Epidermal melanocyte (primary cell): ENCODE data around the gene ELF2.
"Not testable (repeated sequence)": the region's sequence is repeated elsewhere in the genome, so short reads cannot be mapped to it uniquely, and the experiment has no call there.

ENCODE experiments used
- DNase-seq: peaks from one replicate; pipeline ENCODE4 v3.0.0; 2011; ENCODE audit warnings: low spot score; ENCODE audit not compliant: insufficient read length

The ELF2 gene

DNA sequence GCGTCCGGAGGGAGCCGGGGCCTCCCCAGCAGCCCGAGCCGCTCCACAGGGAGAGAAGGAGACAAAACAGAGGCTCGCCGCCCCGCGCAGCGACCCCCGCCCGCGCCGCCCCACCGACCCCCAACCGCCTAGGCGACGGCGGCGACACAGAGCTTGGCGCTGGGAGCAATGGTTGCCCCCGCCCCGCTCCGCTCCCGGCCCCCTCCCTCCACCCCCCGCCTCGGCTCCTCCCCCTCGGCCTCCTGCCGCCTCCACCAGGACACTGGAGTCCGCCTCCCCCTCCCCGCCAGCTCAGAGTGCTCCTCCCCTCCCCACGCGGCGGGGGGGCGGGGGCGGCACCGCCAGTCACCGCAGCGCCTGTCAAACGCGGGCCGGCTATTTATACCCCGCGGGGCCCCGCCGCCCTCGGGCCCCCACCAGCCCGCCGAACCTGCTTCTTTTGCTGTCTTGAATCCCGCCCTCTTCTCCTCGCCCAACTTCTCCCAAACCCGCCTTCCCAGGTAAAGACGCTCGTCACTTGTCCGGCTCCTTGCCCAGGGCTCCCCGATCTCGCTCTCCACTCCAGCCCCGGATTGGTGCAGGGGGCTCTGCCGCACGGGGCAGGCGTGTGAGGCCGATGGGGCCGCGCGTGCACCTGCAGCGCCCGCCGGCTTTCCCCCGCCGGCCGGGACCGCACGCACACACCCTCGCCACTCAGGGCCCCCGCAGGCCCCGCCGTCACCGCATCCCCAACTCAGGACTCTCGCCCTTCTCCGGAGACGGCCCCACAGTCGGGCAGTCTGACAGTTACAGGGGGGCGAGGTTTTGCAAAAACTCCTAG is at the start of gene ELF2:
Gene ELF2, minus strand, starts transcription at position 170 of the 820 bp plus-strand sequence. CDS start 39,517 bp downstream, outside the sequence.
- peak; percentile 74 for DNase-seq

DNA sequence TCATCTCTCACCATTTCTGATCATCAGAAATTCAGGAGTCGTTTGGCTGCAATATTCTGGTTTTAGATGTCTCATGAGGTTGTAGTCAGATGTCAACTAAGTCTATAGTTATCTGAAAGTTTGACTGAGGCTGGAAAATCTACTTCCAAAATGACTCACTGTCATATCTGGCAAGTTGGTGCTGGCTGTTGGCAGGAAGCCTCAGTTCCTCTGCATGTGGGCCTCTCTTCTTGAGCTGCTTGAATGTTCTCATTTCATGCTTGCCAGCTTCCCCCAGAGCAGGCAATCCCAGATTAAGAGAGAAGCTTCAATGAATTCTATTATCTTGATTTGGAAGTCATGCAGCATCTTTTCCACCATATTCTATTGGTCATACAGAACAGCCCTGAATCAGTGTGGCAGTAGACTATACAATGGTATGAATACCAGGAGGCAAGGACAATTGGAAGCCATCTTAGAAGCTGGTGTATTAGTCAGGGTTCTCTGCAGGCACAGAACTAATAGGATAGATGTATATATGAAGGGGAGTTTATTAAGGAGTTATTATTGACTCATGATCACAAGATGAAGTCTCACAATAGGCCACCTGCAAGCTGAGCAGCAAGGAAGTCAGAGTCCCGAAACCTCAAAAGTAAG is 46.8 kb upstream of the ELF2 start:
- no peak for DNase-seq

DNA sequence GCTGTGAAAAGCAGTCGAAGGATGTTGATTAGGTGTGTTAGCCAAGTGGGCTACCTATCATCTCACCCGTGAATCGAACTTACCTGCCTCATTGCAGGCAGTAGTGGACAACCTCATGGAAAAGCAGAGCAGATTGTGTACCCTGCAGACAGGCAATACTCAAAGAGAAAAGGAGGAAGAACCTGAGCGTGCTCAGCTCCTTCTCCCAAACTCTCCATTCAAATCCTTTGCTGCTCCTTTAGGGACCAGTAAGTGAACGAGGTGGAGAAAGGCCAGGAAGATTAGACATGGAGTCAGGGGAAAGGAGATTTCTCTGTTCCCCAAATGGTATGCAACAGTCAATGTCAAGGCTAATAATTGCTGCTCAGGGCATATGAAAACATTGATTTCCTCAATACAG is 45.2 kb upstream of the ELF2 start:
- no peak for DNase-seq

DNA sequence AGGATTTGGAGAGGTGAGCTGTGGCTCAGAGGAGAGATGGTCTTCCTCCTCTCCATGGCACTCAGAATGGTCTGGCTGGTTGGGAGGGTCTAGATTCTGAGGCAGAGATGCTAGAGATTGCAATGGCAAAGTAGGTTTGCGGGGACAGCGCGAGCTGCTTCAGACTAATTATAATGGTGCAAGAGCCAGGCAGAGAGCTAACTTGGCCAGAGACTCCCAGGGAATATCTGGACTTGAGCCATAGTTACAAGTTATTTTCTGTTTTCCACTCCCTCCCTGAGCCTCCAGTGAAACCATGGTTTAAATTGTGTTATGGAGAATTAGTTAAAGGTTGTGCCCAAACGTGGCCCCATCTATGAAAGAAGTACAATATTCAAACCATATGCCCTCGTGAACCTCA is 44.7 kb upstream of the ELF2 start:
- no peak for DNase-seq

DNA sequence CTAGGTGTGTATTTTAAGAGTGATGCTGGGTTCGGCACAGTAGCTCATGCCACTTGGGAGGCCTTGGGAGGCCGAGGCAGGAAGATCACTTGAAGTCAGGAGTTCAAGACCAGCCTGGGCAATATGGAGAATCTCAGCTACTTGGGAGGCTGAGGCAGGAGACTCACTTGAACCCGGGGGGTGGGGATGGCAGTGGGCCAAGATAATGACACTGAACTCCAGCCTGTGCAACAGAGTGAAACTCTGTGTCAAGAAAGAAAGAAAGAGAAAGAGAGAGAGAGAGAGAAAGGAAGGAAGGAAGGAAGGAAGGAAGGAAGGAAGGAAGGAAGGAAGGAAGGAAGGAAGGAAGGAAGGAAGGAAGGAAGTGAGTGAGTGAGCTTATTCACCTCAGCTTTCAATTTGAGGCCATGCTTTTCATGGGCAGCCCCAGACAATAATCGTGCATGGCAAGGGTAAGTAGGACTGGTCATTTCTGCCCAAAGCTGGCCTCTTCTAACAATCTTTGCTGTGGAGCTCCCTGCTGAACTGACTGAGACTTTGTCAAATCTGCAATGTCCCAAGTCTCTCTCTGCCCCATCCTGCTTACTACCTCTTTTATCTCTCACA is 42.5 kb upstream of the ELF2 start:
- DNase-seq: no peak

DNA sequence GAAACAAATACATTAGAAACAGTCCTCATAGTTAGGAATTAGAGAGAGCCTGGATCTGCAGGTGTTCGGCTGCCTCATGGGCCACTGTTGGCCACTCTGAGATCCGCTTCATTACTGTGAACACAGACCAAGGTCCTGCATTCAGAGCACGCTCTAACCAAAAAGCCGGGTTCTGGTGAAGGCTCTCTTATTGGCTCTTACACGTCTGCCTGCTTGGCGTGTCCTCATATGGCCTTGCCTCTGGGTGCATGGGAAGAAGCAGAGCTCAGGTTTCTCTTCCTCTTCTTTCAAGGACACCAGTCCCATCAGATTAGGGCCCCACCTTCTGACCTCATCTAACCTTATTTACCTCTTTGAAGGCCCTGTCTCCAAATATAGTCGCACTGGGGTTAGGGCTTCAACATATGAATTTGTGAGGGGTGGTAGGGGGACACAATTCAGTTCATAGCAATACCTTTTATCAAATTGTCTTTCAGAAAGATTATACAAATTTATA is 37.1 kb upstream of the ELF2 start:
- DNase-seq: no peak

DNA sequence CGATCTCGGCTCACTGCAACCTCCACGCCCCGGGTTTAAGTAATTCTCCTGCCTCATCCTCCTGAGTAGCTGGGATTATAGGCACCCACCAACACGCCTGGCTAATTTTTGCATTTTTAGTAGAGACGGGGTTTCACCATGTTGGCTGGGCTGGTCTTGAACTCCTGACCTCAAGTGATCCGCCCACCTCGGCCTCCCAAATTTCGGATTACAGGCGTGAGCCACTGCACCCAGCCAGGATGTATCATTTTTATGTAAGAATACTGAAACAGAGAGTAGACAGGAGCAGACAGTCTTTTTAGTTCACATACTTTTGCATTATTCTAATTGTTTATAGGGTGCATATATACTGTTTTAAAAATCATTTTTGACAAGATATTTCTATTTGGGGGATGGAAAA is 36.6 kb upstream of the ELF2 start:
- not testable (repeated sequence) for DNase-seq

DNA sequence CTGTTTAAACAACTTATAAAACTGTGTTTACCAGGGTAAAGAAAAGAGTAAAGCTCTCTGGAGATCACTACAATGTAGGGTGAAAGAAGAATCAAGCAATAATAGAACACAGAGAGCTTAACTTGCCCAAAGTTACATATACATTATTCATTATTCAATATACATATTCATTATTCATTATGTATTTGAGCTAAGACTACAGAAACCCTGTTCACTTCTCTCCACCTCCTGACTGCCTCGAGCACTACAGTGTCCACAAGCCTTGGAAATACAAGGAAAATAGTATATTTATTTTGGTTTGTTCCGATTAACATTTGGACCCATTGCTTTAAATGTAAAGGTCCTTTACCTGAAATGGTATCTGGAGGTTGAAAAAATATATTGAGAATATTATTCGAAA is 35.9 kb upstream of the ELF2 start:
- no peak for DNase-seq

DNA sequence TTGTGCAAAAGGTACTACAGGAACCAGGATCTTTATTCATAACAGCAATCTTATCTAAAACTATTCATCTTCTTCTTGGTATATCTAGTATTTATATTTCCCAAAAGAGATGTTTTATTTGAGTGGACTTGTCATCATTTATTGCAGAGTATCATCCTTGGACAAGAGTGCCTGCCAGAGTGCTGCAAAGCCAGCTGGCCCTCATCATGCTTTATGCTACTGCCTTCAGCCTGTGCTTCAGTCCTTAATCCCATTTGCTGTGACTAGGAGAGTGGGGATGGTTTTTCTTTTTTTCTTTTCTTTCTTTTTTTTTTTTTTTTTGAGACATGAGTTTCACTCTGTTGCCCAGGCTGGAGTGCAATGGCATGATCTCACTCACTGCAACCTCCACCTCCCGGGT is 33.5 kb upstream of the ELF2 start:
- DNase-seq: no peak

DNA sequence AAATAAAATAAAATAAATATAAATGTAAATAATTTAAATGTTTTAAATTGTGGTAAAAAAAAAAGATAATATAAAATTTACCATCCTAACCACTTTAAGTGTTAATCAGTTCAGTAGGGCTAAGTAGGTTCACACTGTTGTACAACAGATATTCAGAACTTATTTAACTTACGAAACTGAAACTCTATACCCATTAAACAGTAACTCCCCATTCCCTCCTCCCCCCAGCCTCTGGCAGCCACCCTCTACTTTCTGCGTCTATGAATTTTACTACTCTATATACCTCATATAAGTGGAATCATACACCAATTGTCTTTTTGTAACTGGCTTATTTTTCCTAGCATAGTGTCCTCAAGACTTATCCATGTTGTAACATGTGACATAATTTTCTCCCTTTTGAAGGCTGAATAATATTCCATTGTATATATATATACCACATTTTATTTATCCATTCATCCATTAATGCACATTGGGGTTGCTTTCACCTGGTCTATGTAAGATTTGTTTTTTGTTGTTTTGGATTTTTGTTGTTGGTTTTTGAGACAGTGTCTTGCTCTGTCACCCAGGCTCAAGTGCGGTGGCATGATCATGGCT is 32.5 kb upstream of the ELF2 start:
- no peak for DNase-seq

DNA sequence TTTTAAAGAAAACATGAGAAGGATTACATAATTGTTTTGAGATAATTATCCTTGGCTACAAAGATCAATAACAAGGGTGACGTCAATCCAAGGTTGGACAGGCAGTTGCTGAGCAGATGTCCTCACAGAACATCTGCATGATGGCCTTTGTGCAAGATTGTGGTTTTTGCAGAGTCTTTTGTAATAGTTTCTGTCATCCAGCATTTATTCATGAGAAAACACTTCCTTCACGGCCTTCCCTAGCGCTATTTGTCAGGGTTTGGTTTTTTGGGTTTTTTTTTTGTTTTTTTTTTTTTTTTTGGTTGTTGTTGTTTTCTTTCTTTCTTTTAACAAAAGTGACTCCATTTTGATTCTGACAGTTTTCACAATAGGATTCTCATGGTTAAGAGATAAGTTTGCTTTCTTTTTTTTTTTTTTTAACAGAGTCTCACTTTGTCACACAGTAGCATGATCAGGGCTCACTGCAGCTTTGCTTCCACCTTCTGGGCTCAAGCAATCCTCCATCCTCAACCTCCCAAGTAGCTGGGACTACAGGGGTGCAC is 31.5 kb upstream of the ELF2 start:
- no peak for DNase-seq

DNA sequence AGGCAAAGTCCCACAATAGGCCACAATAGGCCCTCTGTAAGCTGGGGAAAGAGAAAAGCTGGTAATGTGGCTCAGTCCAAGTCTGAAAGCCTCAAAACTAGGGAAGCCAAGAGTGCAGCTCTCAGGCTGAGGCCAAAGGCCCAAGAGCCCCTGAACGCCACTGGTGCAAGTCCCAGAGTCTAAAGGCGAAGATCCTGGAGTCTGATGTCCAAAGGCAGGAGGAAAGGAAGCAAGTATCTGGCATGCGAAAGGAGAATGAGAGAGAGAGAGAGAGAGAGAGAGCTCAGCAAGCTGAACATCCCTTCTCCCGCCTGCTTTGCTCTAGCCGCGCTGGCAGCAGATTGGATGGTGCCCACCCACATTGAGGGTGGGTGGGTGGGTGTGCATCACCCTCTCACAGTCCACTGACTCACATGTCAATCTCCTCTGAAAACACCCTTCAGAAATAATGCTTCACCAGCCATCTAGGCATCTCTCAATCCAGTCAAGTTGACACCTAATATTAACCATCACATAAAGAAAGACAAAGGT is 30.9 kb upstream of the ELF2 start:
- DNase-seq: no peak

DNA sequence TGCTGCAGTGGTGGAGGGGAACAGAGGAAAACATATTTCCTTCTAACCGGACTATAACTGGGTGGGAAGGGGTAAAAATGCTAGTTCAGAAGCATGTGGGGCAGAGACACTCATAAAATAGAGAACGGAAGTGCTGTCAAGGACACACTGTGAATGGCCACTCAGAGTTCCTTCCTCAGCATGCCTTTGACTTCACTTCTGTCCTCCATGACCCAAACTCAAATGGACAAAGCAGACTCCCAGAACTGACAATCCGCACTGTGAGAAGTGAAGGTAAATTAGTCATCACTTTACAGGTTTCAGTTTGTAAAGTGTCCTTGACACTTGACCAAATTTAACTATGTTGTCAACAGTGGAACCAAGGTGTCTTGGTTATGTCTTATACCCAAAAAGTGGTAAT is 30.2 kb upstream of the ELF2 start:
- no peak for DNase-seq

DNA sequence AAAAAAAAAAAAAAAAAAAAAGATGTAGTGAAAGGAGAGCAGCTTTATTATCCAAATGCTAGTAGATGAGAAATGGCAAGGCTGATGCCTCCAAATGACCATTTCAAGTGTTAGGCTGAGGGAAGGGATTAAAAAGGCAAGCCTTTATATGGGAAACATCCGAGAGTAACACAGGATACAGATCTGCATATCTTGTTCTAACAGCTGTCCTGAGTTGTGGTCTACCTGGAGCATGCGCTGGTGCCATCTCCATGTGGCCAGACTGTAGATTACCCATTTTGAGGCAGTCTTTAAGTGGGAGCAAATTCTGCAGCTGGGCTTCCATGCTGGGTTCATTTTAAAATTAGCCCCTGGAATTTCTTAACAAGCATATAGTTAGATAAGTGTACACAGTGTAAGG is 26.0 kb upstream of the ELF2 start:
- no peak for DNase-seq

DNA sequence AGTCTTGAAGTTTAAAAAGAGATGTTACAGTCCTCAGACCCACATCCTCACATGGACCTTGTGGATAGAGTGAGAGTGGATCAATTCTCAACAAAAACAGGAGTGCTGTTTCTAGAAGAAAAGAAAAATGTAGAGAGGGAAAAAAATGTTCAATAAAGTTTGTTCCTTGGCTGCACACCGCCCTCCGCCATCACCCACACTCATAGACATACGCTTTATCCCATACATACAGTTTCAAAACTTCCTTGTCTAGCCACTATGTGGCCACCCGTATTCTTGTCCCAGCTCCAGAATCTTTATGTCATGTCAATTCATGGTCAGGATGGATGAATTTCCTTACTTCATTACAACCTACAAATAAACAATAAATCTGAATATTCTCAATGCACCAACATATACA is 23.5 kb upstream of the ELF2 start:
- DNase-seq: no peak

DNA sequence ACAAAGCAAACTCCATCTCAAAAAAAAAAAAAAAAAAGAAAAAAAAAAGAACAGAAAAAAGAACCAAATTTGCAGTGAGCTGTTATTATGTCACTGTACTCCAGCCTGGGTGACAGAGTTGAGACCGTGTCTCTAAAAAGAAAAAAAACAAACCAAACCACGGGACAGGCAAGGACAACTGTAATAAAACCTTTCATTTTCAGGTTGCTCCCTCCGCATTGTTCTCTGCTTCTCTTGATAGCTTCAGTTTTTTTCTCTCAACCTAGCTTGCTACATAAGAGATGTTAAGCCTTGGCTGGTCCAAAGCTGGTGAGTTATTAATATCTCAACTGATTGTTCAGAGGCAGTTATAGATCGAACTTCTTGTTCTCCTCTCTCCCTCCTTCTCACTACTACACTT is 23.1 kb upstream of the ELF2 start:
- DNase-seq: no peak

DNA sequence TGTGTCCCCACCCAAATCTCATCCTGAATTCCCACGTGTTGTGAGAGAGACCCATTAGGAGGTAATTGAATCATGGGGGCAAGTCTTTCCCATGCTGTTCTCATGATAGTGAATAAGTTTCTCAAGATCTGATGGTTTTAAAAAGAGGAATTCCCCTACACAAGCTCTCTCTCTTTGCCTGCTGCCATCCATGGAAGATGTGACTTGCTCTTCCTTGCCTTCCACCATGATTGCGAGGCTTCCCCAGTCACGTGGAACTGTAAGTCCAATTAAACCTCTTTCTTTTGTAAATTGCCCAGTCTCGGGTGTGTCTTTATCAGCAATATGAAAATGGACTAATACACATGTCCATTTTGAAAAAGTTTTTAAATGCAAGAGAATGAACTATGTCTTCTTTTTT is 20.2 kb upstream of the ELF2 start:
- DNase-seq: not testable (repeated sequence)

DNA sequence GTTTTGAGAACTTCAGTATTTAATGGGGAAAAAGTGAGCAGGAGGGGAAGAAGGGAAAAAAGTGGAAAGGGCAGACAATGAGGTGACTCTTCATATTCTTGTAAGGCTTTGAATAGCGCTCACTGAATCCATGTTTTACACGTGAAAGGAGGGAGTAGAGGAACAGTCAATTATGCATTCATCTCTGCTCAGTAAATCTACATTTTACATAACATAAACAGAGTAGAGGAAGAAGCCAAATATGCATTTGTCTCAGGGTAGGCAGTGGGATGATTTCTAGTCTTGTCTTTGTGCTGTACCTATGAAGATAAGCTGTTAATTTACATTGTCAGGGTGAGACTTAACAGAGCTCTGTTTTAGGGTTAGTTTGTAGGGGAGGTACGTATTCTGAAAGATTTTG is 19.4 kb upstream of the ELF2 start:
- DNase-seq: no peak

DNA sequence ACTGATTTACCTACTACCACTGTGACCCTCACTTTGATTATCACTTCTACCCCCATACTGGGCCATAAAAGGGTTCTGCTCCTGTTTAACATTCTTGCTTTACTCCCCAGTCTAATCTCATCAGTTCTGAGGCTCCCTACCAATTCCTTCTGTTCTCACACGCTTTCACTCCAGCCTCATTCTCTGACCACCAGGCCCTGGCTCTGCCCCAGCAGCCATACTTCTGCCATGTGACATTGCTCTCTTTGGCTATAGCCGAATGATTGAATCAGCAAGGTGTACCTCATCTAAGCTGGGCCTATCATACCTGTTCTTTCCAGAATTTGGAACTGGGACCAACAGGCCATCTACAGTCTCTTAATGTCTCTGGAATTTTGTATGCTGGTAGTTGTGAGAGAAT is 14.4 kb upstream of the ELF2 start:
- DNase-seq: no peak

DNA sequence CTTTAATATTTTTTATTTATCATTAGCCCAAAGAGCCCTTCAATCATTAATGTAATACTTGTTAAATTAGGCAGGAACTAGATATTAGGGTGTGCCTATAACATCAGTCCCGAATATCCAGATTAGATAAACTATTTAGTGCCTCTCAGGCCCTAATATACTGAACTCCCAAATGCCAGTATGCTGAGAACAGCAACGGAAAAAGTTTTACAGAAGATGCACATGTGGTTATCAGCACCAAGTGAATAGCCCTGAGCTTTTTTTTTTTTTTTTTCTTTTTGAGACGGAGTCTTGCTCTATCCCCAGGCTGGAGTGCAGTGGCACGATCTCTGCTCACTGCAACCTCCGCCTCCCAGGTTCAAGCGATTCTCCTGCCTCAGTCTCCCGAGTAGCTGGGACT is 13.0 kb upstream of the ELF2 start:
- no peak for DNase-seq

DNA sequence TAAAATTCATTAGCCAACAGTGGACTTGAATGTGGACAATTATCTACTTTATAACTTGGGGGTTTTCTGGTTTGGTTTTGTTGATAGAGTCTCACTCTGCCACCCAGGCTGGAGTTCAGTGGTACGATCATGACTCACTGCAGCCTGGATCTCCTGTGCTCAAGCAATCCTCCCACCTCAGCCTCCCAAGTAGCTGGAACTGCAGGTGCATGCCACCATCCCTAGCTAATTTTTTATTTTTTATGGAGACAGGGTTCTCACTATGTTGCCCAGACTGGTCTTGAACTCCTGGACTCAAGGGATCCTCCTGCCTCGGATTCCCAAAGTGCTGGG is 12.4 kb upstream of the ELF2 start:
- no peak for DNase-seq
